Mucosa of descending colon (tissue), 3 donors: Measurements from ENCODE around the gene ARHGAP26. TPM values are rescaled to one million over a fixed set of nuclear protein-coding genes. Genes with fewer than 3 reads are reported as not detected.

Experiments used
- ATAC-seq: fragments of 200-7000 bp; cut with Tn5 transposase; one replicate; pipeline ENCODE4 v1.9.1; 2020; ENCODE audit warnings: mild to moderate bottlenecking, moderate library complexity
- DNase-seq, 3 donors: peaks; one replicate each; pipeline ENCODE4 v3.0.0-alpha.2; 2020
- H3K36me3 ChIP-seq: fragments of 200-600 bp; one replicate; pipeline ENCODE4 v1.8.0; 2021; ENCODE audit warnings: low read depth, mild to moderate bottlenecking
- H3K4me1 ChIP-seq: fragments of 200-600 bp; one replicate; pipeline ENCODE4 v1.8.0; 2021; ENCODE audit warnings: low read depth, mild to moderate bottlenecking
- H3K4me3 ChIP-seq: fragments of 200-600 bp; one replicate; pipeline ENCODE4 v1.8.0; 2021; ENCODE audit warnings: mild to moderate bottlenecking
- H3K9me3 ChIP-seq: fragments of 200-600 bp; one replicate; pipeline ENCODE4 v1.8.0; 2021; ENCODE audit warnings: mild to moderate bottlenecking
- CTCF ChIP-seq: fragments of 200-600 bp; IDR thresholded peaks from one replicate; pipeline ENCODE4 v1.8.0; 2022; ENCODE audit warnings: antibody characterized with exemption, mild to moderate bottlenecking
- intact Hi-C, 2 donors: fragments of 100-400 bp; cut with DNase I in 1 of 2; cut with micrococcal nuclease in 1 of 2; formaldehyde crosslinking; loops; one replicate each; pipeline versions ENCODE4 v1.11.0 to v1.11.1; 2022; cut with DNase I, micrococcal nuclease
- total RNA-seq, 3 donors: library from RNA; stranded (reverse); fragmentation: NEBNext Ultra II Directional in 2 of 3; extraction: Animal tissue kit (Norgen Biotek cat#: 25700) in 2 of 3; gene quantifications; one replicate each; pipeline versions ENCODE4 v1.2.1 to v1.2.4, GENCODE V29; 2021 to 2023
- donor health status: DM: no; HTN: no; CAD: no; lungs with moderate emphysema.
- donor health status: DM: no; HTN: no; CAD: no.
- donor health status: DM: no; HTN: yes; CAD: no.

The ARHGAP26 gene
- total RNA-seq, 3 donors from 2014 or later: 52.9 to 96.0 (median 67.8) TPM

GRCh38 chr5:143057580-143057999 lies 287.4 kb downstream of the ARHGAP26 start:
- H3K4me3 ChIP-seq: no peak overlapping the region
- no peak for ATAC-seq
- no peak for DNase-seq
- H3K36me3 ChIP-seq: no peaks in the 10 kb centered on the region
- H3K4me1 ChIP-seq: no peaks in the 10 kb centered on the region
- no peaks in the 10 kb centered on the region for H3K9me3 ChIP-seq
- intact Hi-C loops: no loop called here
- TF ChIP-seq CTCF: no peak

DNA sequence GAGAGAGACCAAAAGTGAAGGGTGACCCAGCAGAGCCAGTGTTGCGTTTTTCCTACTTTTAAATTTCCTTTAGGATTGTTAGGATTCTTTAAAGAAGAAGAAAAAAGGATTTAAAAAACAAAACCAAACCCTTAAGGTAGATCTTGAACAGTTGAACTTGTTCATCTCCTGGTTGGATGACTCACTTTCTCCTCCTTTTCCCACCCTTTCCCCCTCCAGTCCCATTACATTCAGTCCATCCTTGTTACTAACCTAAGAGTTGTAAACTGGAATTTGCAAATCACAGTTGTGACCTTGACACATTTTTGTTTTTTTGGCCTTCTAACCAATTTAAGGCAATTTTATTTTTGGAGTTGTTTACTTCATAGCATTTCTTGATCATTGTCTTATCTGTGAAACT lies 289.2 kb downstream of the ARHGAP26 start:
- no peaks in the 10 kb centered on the region for H3K36me3 ChIP-seq
- DNase-seq (no peak), ATAC-seq (no peak)
- H3K4me1 ChIP-seq: no peaks in the 10 kb centered on the region
- H3K4me3 ChIP-seq: no peak overlapping the region
- no peak for TF ChIP-seq CTCF
- no peaks in the 10 kb centered on the region for H3K9me3 ChIP-seq
- intact Hi-C loops: no loop called here

GRCh38 chr5:143059976-143060765 lies 290.0 kb downstream of the ARHGAP26 start:
- Histone ChIP-seq H3K4me1 (no peaks in the 10 kb centered on the region), H3K9me3 (no peaks in the 10 kb centered on the region), H3K4me3 (no peak overlapping the region), H3K36me3 (no peaks in the 10 kb centered on the region)
- intact Hi-C loops: no loop called here
- DNase-seq (no peak), ATAC-seq (no peak)
- no peak for TF ChIP-seq CTCF

- DNase-seq (no peak), ATAC-seq (no peak)
- Histone ChIP-seq H3K9me3 (no peaks in the 10 kb centered on the region), H3K4me3 (no peak overlapping the region), H3K36me3 (no peaks in the 10 kb centered on the region), H3K4me1 (no peaks in the 10 kb centered on the region)
- TF ChIP-seq CTCF: no peak
- intact Hi-C loops: no loop called here
Measured at GRCh38 chr5:143061161-143061945, 291.2 kb downstream of the ARHGAP26 start.

- intact Hi-C loops: no loop called here
- H3K36me3 ChIP-seq: no peaks in the 10 kb centered on the region
- DNase-seq (no peak), ATAC-seq (no peak)
- no peaks in the 10 kb centered on the region for H3K9me3 ChIP-seq
- TF ChIP-seq CTCF: no peak
- no peak overlapping the region for H3K4me3 ChIP-seq
- no peaks in the 10 kb centered on the region for H3K4me1 ChIP-seq
Measured at GRCh38 chr5:143062379-143062778, 292.2 kb downstream of the ARHGAP26 start.
